Sigmoid colon (tissue), 7 donors: Measurements from ENCODE around the gene CSNK1A1. TPM values are rescaled to one million over a fixed set of nuclear protein-coding genes. Genes with fewer than 3 reads are reported as not detected.

Experiments
- DNase-seq: peaks from one replicate; pipeline ENCODE4 v3.0.0-alpha.2; 2019
- H3K27ac ChIP-seq, 4 donors: fragments of 200-600 bp; sonication (generic); one replicate each; pipeline ENCODE4 v1.5.1; 2016 to 2019; ENCODE audit warnings: mild to moderate bottlenecking in 1 of 4
- H3K27me3 ChIP-seq, 3 donors: fragments of 200-600 bp; sonication (generic); one replicate each; pipeline ENCODE4 v1.5.1; 2019; ENCODE audit warnings: mild to moderate bottlenecking in 1 of 3
- H3K36me3 ChIP-seq, 4 donors: fragments of 200-600 bp; sonication (generic); one replicate each; pipeline ENCODE4 v1.5.1; 2016 to 2019
- H3K4me1 ChIP-seq, 4 donors: fragments of 200-600 bp; sonication (generic); one replicate each; pipeline ENCODE4 v1.5.1; 2017 to 2019
- H3K4me3 ChIP-seq, 4 donors: fragments of 200-600 bp; sonication (generic); one replicate each; pipeline ENCODE4 v1.5.1; 2017 to 2019; ENCODE audit warnings: mild to moderate bottlenecking in 2 of 4, moderate library complexity in 1 of 4
- H3K9me3 ChIP-seq, 4 donors: fragments of 200-600 bp in 3 of 4; sonication (generic) in 3 of 4; one replicate each; pipeline versions ENCODE4 v1.5.1 to v1.6.1; 2013 to 2019
- CTCF ChIP-seq, 4 experiments: fragments of 450-650 bp in 3 of 4; fragments of 200-600 bp in 1 of 4; IDR thresholded peaks; one replicate each; pipeline ENCODE4 v1.5.1; 2016 to 2019; ENCODE audit warnings: antibody characterized with exemption in 4 of 4, mild to moderate bottlenecking in 3 of 4, moderate library complexity in 2 of 4
- EP300 ChIP-seq, 4 donors: sonication (generic); formaldehyde crosslinking; IDR thresholded peaks; one replicate each; pipeline ENCODE4 v1.6.1; 2017; ENCODE audit warnings: antibody characterized with exemption in 4 of 4
- POLR2A ChIP-seq, 2 donors: fragments of 450-650 bp; IDR thresholded peaks; one replicate each; pipeline ENCODE4 v1.6.1; 2016; ENCODE audit warnings: antibody characterized with exemption in 2 of 2, mild to moderate bottlenecking in 2 of 2, moderate library complexity in 2 of 2
- POLR2AphosphoS5 ChIP-seq, 4 donors: sonication (generic); formaldehyde crosslinking; IDR thresholded peaks; one replicate each; pipeline ENCODE4 v1.6.1; 2017; ENCODE audit warnings: antibody characterized with exemption in 4 of 4
- WGBS, 2 donors: extraction: QIAGEN DNeasy Blood & Tissue Kit; methylation state at CpG; one replicate each; pipeline ENCODE4 v1.1.7; 2013; 5-methylcytosine and 5-hydroxymethylcytosine counted together
- intact Hi-C: fragments of 100-400 bp; cut with DNase I; formaldehyde crosslinking; loops from one replicate; pipeline ENCODE4 v1.15.1; 2023
- polyA plus RNA-seq, 3 donors: library from polyadenylated mRNA; stranded (reverse); fragments of 200-250 nt; gene quantifications; one replicate each; pipeline ENCODE4 v1.2.3, GENCODE V29; 2013
- total RNA-seq, 4 donors: library from RNA; depleted of rRNA; stranded (reverse); fragments of >200 nt; gene quantifications; one replicate each; pipeline ENCODE4 v1.1.0, GENCODE V29; 2016
- donor health status: healthy with polysubstance abuse.
- donor health status: Bipolar disorder and iron deficiency.
- donor health status: healthy.

Gene CSNK1A1
- total and polyA plus RNA-seq, 7 donors = 85.3 to 298 (median 214) TPM

- H3K4me3 ChIP-seq = peak overlapping the region; percentile 93 to 100 (median 98)
- 0% methylated on average over 12 of the region's 12 CpGs for WGBS, 2 donors
- no peaks in the 10 kb centered on the region for H3K9me3 ChIP-seq
- intact Hi-C loops = no loop called here
- H3K27ac ChIP-seq = peak overlapping the region; percentile 99 to 100 (median 100)
- no peaks in the 10 kb centered on the region for H3K27me3 ChIP-seq
- DNase-seq = no peak
- TF ChIP-seq CTCF (IDR thresholded peaks at IDR 0.05) = no peak
- TF ChIP-seq POLR2A (IDR thresholded peaks at IDR 0.05) = no peak
- no peak for TF ChIP-seq EP300 (IDR thresholded peaks at IDR 0.05)
- TF ChIP-seq POLR2AphosphoS5 (IDR thresholded peaks at IDR 0.05) = peak in 1 of 4 donors; percentile 22
- peaks cover 0 to 28% (median 2%) of the 10 kb centered on the region in 4 donors for H3K36me3 ChIP-seq
- H3K4me1 ChIP-seq = peaks cover 0 to 46% (median 42%) of the 10 kb centered on the region in 4 donors
Observed at GRCh38 chr5:149550268-149550583, 1.0 kb downstream of the CSNK1A1 start.

GRCh38 chr5:149549461-149550267 lies 1.6 kb downstream of the CSNK1A1 start:
- peak overlapping the region; percentile 93 to 100 (median 98) for H3K4me3 ChIP-seq
- TF ChIP-seq POLR2A (IDR thresholded peaks at IDR 0.05) (no peak), CTCF (IDR thresholded peaks at IDR 0.05) (no peak), EP300 (IDR thresholded peaks at IDR 0.05) (no peak), POLR2AphosphoS5 (IDR thresholded peaks at IDR 0.05) (peak in 1 of 4 donors; percentile 48)
- no peaks in the 10 kb centered on the region for H3K9me3 ChIP-seq
- H3K4me1 ChIP-seq = peaks cover 0 to 52% (median 48%) of the 10 kb centered on the region in 4 donors
- peaks cover 0 to 34% (median 4%) of the 10 kb centered on the region in 4 donors for H3K36me3 ChIP-seq
- 1 to 3% methylated on average over 25 of the region's 25 CpGs for WGBS, 2 donors
- no peaks in the 10 kb centered on the region for H3K27me3 ChIP-seq
- DNase-seq = no peak
- peak overlapping the region; percentile 99 to 100 (median 100) for H3K27ac ChIP-seq
- intact Hi-C loops = loop anchor here (5.0 kb wide), 1 partner anchor 62 kb away; no protein-coding TSS in a partner anchor

GRCh38 chr5:149546974-149547373 lies 4.3 kb downstream of the CSNK1A1 start:
- Histone ChIP-seq H3K27me3 (no peaks in the 10 kb centered on the region), H3K27ac (peak overlapping the region; percentile 33 to 100 (median 100)), H3K36me3 (peaks cover 0 to 52% (median 7%) of the 10 kb centered on the region in 4 donors), H3K4me1 (peaks cover 0 to 73% (median 70%) of the 10 kb centered on the region in 4 donors), H3K9me3 (no peaks in the 10 kb centered on the region), H3K4me3 (peak overlapping the region in 2 of 4 donors; percentile 97 to 99)
- no peak for DNase-seq
- TF ChIP-seq CTCF (IDR thresholded peaks at IDR 0.05) (no peak), POLR2AphosphoS5 (IDR thresholded peaks at IDR 0.05) (peak in 3 of 4 donors; percentile 17 to 50 (median 39)), POLR2A (IDR thresholded peaks at IDR 0.05) (no peak), EP300 (IDR thresholded peaks at IDR 0.05) (peak in 1 of 4 donors; percentile 7)
- intact Hi-C loops = loop anchor here (5.0 kb wide), 1 partner anchor 60 kb away; no protein-coding TSS in a partner anchor

- Histone ChIP-seq H3K4me1 (peaks cover 0 to 86% (median 84%) of the 10 kb centered on the region in 4 donors), H3K9me3 (no peaks in the 10 kb centered on the region), H3K27ac (peak overlapping the region in 2 of 4 donors; percentile 100), H3K4me3 (no peak overlapping the region), H3K36me3 (peaks cover 0 to 64% (median 7%) of the 10 kb centered on the region in 4 donors), H3K27me3 (no peaks in the 10 kb centered on the region)
- TF ChIP-seq CTCF (IDR thresholded peaks at IDR 0.05) = no peak
- TF ChIP-seq POLR2A (IDR thresholded peaks at IDR 0.05) = no peak
- no peak for TF ChIP-seq POLR2AphosphoS5 (IDR thresholded peaks at IDR 0.05)
- no peak for TF ChIP-seq EP300 (IDR thresholded peaks at IDR 0.05)
- WGBS, 2 donors = 85 to 90% methylated on average over 6 of the region's 6 CpGs
- intact Hi-C loops = loop anchor here (5.0 kb wide), 1 partner anchor 58 kb away; no protein-coding TSS in a partner anchor
- no peak for DNase-seq
Observed at GRCh38 chr5:149545327-149545726, 5.9 kb downstream of the CSNK1A1 start.
